HG03139 (cell line): ENCODE results near the gene LIMS1.
"Not testable (repeated sequence)": the region's sequence is repeated elsewhere in the genome, so short reads cannot be mapped to it uniquely, and the experiment has no call there.

Experiments
- ATAC-seq: cut with Tn5 transposase; IDR thresholded peaks from one replicate; pipeline ENCODE4 v1.9.1; 2021; ENCODE audit not compliant: unreplicated experiment

The LIMS1 gene

GRCh38 chr2:108658553-108658952 lies 124.3 kb downstream of the LIMS1 start:
- not testable (repeated sequence) for ATAC-seq

GRCh38 chr2:108661493-108661892 lies 127.2 kb downstream of the LIMS1 start:
- ATAC-seq, result not testable (repeated sequence)

- ATAC-seq, result peak; percentile 88
These were observed 127.9 kb downstream of the LIMS1 start for GRCh38 chr2:108662207-108662612.

- ATAC-seq, result not testable (repeated sequence)
These were observed 129.1 kb downstream of the LIMS1 start for GRCh38 chr2:108663346-108663745.

- not testable (repeated sequence) for ATAC-seq
These were observed 129.8 kb downstream of the LIMS1 start for GRCh38 chr2:108664089-108664488.

- ATAC-seq, result not testable (repeated sequence)
These were observed 130.7 kb downstream of the LIMS1 start for GRCh38 chr2:108664979-108665378.

GRCh38 chr2:108665975-108666374 lies 131.7 kb downstream of the LIMS1 start:
- ATAC-seq, result not testable (repeated sequence)

GRCh38 chr2:108667140-108667539 lies 132.9 kb downstream of the LIMS1 start:
- not testable (repeated sequence) for ATAC-seq

GRCh38 chr2:108670282-108670681 lies 136.0 kb downstream of the LIMS1 start:
- ATAC-seq, result not testable (repeated sequence)

- not testable (repeated sequence) for ATAC-seq
These were observed 138.0 kb downstream of the LIMS1 start for GRCh38 chr2:108672200-108672805.

- not testable (repeated sequence) for ATAC-seq
These were observed 142.3 kb downstream of the LIMS1 start for GRCh38 chr2:108676522-108676921.

- ATAC-seq, result not testable (repeated sequence)
These were observed 143.0 kb downstream of the LIMS1 start for GRCh38 chr2:108677239-108677744.

GRCh38 chr2:108678198-108678651 lies 144.0 kb downstream of the LIMS1 start:
- not testable (repeated sequence) for ATAC-seq

GRCh38 chr2:108680805-108681204 lies 146.5 kb downstream of the LIMS1 start:
- not testable (repeated sequence) for ATAC-seq

- not testable (repeated sequence) for ATAC-seq
These were observed 154.8 kb downstream of the LIMS1 start for GRCh38 chr2:108688818-108689756.

GRCh38 chr2:108690001-108690400 lies 155.7 kb downstream of the LIMS1 start:
- peak; percentile 83 for ATAC-seq

GRCh38 chr2:108691447-108691846 lies 157.2 kb downstream of the LIMS1 start:
- no peak for ATAC-seq

GRCh38 chr2:108701208-108701607 lies 166.9 kb downstream of the LIMS1 start:
- no peak for ATAC-seq

GRCh38 chr2:108701806-108702205 lies 167.5 kb downstream of the LIMS1 start:
- no peak for ATAC-seq

GRCh38 chr2:108704871-108705270 lies 170.6 kb downstream of the LIMS1 start:
- ATAC-seq, result no peak

- no peak for ATAC-seq
These were observed 173.0 kb downstream of the LIMS1 start for GRCh38 chr2:108707300-108707699.

- ATAC-seq, result not testable (repeated sequence)
These were observed 182.7 kb downstream of the LIMS1 start for GRCh38 chr2:108716971-108717370.
